BJ (cell line): Measurements from ENCODE around the gene C2orf49. TPM values are rescaled to one million over a fixed set of nuclear protein-coding genes. Genes with fewer than 3 reads are reported as not detected.

Source experiments
- CTCF ChIA-PET: fragments of 350-600 bp; formaldehyde crosslinking; extraction: SDS; loops from one replicate; lab custom pipeline; 2021; ENCODE audit warnings: antibody characterized with exemption, inconsistent platforms; lab: Yijun Ruan, JAX
- POLR2A ChIA-PET: fragments of 300-600 bp; sonication (Branson Sonifier 250); formaldehyde crosslinking; extraction: SDS; loops from one replicate; lab custom pipeline; 2021; ENCODE audit warnings: antibody characterized with exemption; lab: Charles Lee
- DNase-seq: peaks from one replicate; pipeline ENCODE4 v3.0.0-alpha.2; 2011; ENCODE audit warnings: low read depth
- H3K27me3 ChIP-seq: 2 replicates; pipeline ENCODE4 v1.6.0; 2011; ENCODE audit warnings: low read length; ENCODE audit not compliant: control insufficient read depth, insufficient read depth
- H3K36me3 ChIP-seq: 2 replicates; pipeline ENCODE4 v1.5.1; 2011; ENCODE audit warnings: low read length; ENCODE audit not compliant: control insufficient read depth, insufficient read depth
- H3K4me3 ChIP-seq: 2 replicates; pipeline ENCODE4 v1.5.1; 2011; ENCODE audit warnings: low read depth, mild to moderate bottlenecking, control low read depth, low read length
- polyA plus RNA-seq: library from polyadenylated mRNA; depleted of rRNA; stranded (reverse); fragments of >200 nt; gene quantifications from 2 replicates; pipeline ENCODE4 v1.2.3, GENCODE V29; 2011
- TF ChIP-seq, protein P1 (sequence below): IDR thresholded peaks from 2 replicates; pipeline ENCODE4 v1.5.1; 2011; ENCODE audit warnings: low read depth, mild to moderate bottlenecking, control low read depth, inconsistent platforms, low read length, moderate library complexity; ENCODE audit not compliant: insufficient read depth

The C2orf49 gene
- polyA plus RNA-seq, 1 experiment, result 12.2 TPM

- ChIA-PET CTCF (no interaction called here), POLR2A (no interaction called here)
- TF ChIP-seq, protein P1, sequence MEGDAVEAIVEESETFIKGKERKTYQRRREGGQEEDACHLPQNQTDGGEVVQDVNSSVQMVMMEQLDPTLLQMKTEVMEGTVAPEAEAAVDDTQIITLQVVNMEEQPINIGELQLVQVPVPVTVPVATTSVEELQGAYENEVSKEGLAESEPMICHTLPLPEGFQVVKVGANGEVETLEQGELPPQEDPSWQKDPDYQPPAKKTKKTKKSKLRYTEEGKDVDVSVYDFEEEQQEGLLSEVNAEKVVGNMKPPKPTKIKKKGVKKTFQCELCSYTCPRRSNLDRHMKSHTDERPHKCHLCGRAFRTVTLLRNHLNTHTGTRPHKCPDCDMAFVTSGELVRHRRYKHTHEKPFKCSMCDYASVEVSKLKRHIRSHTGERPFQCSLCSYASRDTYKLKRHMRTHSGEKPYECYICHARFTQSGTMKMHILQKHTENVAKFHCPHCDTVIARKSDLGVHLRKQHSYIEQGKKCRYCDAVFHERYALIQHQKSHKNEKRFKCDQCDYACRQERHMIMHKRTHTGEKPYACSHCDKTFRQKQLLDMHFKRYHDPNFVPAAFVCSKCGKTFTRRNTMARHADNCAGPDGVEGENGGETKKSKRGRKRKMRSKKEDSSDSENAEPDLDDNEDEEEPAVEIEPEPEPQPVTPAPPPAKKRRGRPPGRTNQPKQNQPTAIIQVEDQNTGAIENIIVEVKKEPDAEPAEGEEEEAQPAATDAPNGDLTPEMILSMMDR, result no peak
- H3K36me3 ChIP-seq, result peaks cover 2% of the 10 kb centered on the region; the same call in 1 of the 2 replicates
- H3K27me3 ChIP-seq, result no peaks in the 10 kb centered on the region
- no peak overlapping the region for H3K4me3 ChIP-seq
- DNase-seq, result no peak
Measured at GRCh38 chr2:105320651-105321215, 16.6 kb upstream of the C2orf49 start.

DNA sequence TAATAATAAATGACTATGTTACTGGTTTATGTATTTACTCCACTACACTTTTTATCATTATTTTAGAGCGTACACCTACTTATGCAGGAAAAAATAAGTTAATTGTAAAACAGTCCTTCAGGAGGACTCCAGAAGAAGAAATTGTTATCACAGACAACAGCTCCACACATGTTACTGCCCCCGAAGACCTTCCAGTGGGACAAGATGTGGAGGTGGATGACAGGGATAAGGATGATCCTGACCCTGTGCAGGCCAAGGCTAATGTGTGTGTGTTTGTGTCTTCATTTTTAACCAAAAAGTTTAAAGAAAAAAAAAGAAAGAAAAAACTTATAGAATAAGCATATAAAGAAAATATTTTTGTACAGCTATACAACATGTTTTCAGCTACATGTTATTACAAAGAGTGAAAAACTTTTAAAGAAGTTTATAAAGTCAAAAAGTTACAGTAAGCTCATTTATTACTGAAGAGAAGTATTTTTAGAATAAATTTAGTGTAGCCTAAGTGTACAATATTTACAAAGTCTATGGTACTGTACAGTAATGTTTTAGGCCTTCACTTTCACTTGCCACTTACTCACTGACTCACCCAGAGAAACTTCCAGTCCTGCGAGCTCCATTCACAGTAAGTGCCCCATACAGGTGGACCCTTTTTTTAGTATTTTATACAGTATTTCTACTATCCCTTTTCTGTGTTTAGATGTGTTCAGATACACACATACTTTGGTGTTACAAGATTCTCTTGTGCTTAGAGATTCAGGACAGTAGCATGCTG is 15.3 kb upstream of the C2orf49 start:
- Histone ChIP-seq H3K27me3 (no peaks in the 10 kb centered on the region), H3K4me3 (no peak overlapping the region), H3K36me3 (peaks cover 2% of the 10 kb centered on the region; the same call in 1 of the 2 replicates)
- TF ChIP-seq, protein P1, result no peak
- POLR2A ChIA-PET, result no interaction called here
- CTCF ChIA-PET, result interaction anchor here (0.6 to 1.5 kb wide), 5 partner anchors 9 to 27 kb away, joined by 3 to 4 read pairs (median 3); no protein-coding TSS in a partner anchor
- no peak for DNase-seq

- Histone ChIP-seq H3K4me3 (no peak overlapping the region), H3K27me3 (no peaks in the 10 kb centered on the region), H3K36me3 (peaks cover 2% of the 10 kb centered on the region; the same call in 1 of the 2 replicates)
- CTCF ChIA-PET, result interaction anchor here (0.5 to 1.5 kb wide), 4 partner anchors 9 to 28 kb away, joined by 3 to 4 read pairs (median 4); no protein-coding TSS in a partner anchor
- TF ChIP-seq, protein P1, result no peak
- DNase-seq, result no peak
- POLR2A ChIA-PET, result no interaction called here
Measured at GRCh38 chr2:105323111-105323510, 14.2 kb upstream of the C2orf49 start.

- POLR2A ChIA-PET, result no interaction called here
- no peak for DNase-seq
- CTCF ChIA-PET, result interaction anchor here (1.4 kb wide), 1 partner anchor 21 kb away, joined by 3 read pairs; no protein-coding TSS in a partner anchor
Measured at GRCh38 chr2:105324101-105324500, 13.2 kb upstream of the C2orf49 start.

More at GRCh38 chr2:105324101-105324500, 13.2 kb upstream of the C2orf49 start:
- no peak overlapping the region for H3K4me3 ChIP-seq
- H3K36me3 ChIP-seq, result peaks cover 2% of the 10 kb centered on the region; the same call in 1 of the 2 replicates
- TF ChIP-seq, protein P1, result no peak
- no peaks in the 10 kb centered on the region for H3K27me3 ChIP-seq
